MG63 (cell line): ENCODE measurements around the gene TSPAN3. TPM values are rescaled to one million over a fixed set of nuclear protein-coding genes. Genes with fewer than 3 reads are reported as not detected.

ENCODE experiments used
- DNase-seq: peaks from one replicate; pipeline ENCODE4 v3.0.0-alpha.2; 2020
- H3K27me3 ChIP-seq: fragments of 250-450 bp; sonication (Bioruptor Pico); 2 replicates; pipeline ENCODE4 v1.5.1; 2020; ENCODE audit warnings: mild to moderate bottlenecking, moderate library complexity
- H3K36me3 ChIP-seq: fragments of 250-450 bp; sonication (Bioruptor Pico); 2 replicates; pipeline ENCODE4 v1.5.1; 2020; ENCODE audit warnings: mild to moderate bottlenecking, moderate library complexity
- H3K4me3 ChIP-seq: fragments of 250-450 bp; sonication (Bioruptor Pico); 2 replicates; pipeline ENCODE4 v1.5.1; 2020; ENCODE audit warnings: mild to moderate bottlenecking, moderate library complexity
- H3K9me3 ChIP-seq: fragments of 250-450 bp; sonication (Bioruptor Pico); 2 replicates; pipeline ENCODE4 v1.5.1; 2020; ENCODE audit warnings: mild to moderate bottlenecking, moderate library complexity
- total RNA-seq: library from RNA; depleted of rRNA; stranded (reverse); fragments of >200 nt; shearing (Covaris generic); gene quantifications from 2 replicates; pipeline ENCODE4 v1.2.3, GENCODE V29; 2014; ENCODE audit warnings: low replicate concordance

TSPAN3 gene
- total RNA-seq, 1 experiment from 2014 or later, result 239 TPM

GRCh38 chr15:77032647-77033416 is 38.1 kb downstream of the TSPAN3 start:
- peaks cover 7% of the 10 kb centered on the region; the same call in 1 of the 2 replicates for H3K36me3 ChIP-seq
- no peaks in the 10 kb centered on the region for H3K9me3 ChIP-seq
- no peak overlapping the region for H3K4me3 ChIP-seq
- H3K27me3 ChIP-seq, result no peaks in the 10 kb centered on the region
- DNase-seq, result no peak

- no peak for DNase-seq
- no peak overlapping the region for H3K4me3 ChIP-seq
- no peaks in the 10 kb centered on the region for H3K9me3 ChIP-seq
- H3K27me3 ChIP-seq, result no peaks in the 10 kb centered on the region
- H3K36me3 ChIP-seq, result peaks cover 4% of the 10 kb centered on the region; the same call in 1 of the 2 replicates
These were observed 38.8 kb downstream of the TSPAN3 start for GRCh38 chr15:77032052-77032646.

GRCh38 chr15:77031376-77032050 is 39.4 kb downstream of the TSPAN3 start:
- DNase-seq, result peak; percentile 26
- H3K4me3 ChIP-seq, result no peak overlapping the region
- H3K27me3 ChIP-seq, result no peaks in the 10 kb centered on the region
- H3K36me3 ChIP-seq, result peaks cover 2% of the 10 kb centered on the region; the same call in 1 of the 2 replicates
- H3K9me3 ChIP-seq, result no peaks in the 10 kb centered on the region

GRCh38 chr15:77030928-77031375 is 40.0 kb downstream of the TSPAN3 start:
- no peak overlapping the region for H3K4me3 ChIP-seq

GRCh38 chr15:77030048-77030927 is 40.6 kb downstream of the TSPAN3 start:
- Histone ChIP-seq H3K36me3 (no peaks in the 10 kb centered on the region), H3K9me3 (no peaks in the 10 kb centered on the region), H3K27me3 (no peaks in the 10 kb centered on the region), H3K4me3 (no peak overlapping the region)
- DNase-seq, result no peak

More at GRCh38 chr15:77030928-77031375, 40.0 kb downstream of the TSPAN3 start:
- Histone ChIP-seq H3K36me3 (no peaks in the 10 kb centered on the region), H3K27me3 (no peaks in the 10 kb centered on the region), H3K9me3 (no peaks in the 10 kb centered on the region)
- no peak for DNase-seq

- no peak for DNase-seq
- Histone ChIP-seq H3K36me3 (no peaks in the 10 kb centered on the region), H3K4me3 (no peak overlapping the region), H3K27me3 (no peaks in the 10 kb centered on the region), H3K9me3 (no peaks in the 10 kb centered on the region)
These were observed 41.5 kb downstream of the TSPAN3 start for GRCh38 chr15:77029166-77030047.

GRCh38 chr15:77028451-77029165 is 42.3 kb downstream of the TSPAN3 start:
- no peak for DNase-seq
- H3K9me3 ChIP-seq, result no peaks in the 10 kb centered on the region
- H3K4me3 ChIP-seq, result no peak overlapping the region
- H3K36me3 ChIP-seq, result no peaks in the 10 kb centered on the region
- H3K27me3 ChIP-seq, result no peaks in the 10 kb centered on the region

- no peak overlapping the region for H3K4me3 ChIP-seq
- no peaks in the 10 kb centered on the region for H3K9me3 ChIP-seq
- H3K27me3 ChIP-seq, result no peaks in the 10 kb centered on the region
- H3K36me3 ChIP-seq, result no peaks in the 10 kb centered on the region
- no peak for DNase-seq
These were observed 43.0 kb downstream of the TSPAN3 start for GRCh38 chr15:77027697-77028450.

GRCh38 chr15:77027111-77027696 is 43.7 kb downstream of the TSPAN3 start:
- H3K36me3 ChIP-seq, result no peaks in the 10 kb centered on the region
- no peaks in the 10 kb centered on the region for H3K9me3 ChIP-seq
- no peak overlapping the region for H3K4me3 ChIP-seq
- no peaks in the 10 kb centered on the region for H3K27me3 ChIP-seq
- no peak for DNase-seq

- no peaks in the 10 kb centered on the region for H3K9me3 ChIP-seq
- H3K4me3 ChIP-seq, result no peak overlapping the region
- H3K36me3 ChIP-seq, result no peaks in the 10 kb centered on the region
- DNase-seq, result no peak
- H3K27me3 ChIP-seq, result no peaks in the 10 kb centered on the region
These were observed 44.3 kb downstream of the TSPAN3 start for GRCh38 chr15:77026501-77027110.

- DNase-seq, result no peak
- H3K4me3 ChIP-seq, result no peak overlapping the region
- H3K9me3 ChIP-seq, result no peaks in the 10 kb centered on the region
- H3K27me3 ChIP-seq, result no peaks in the 10 kb centered on the region
- H3K36me3 ChIP-seq, result no peaks in the 10 kb centered on the region
These were observed 44.9 kb downstream of the TSPAN3 start for GRCh38 chr15:77025941-77026411.

GRCh38 chr15:77025083-77025901 is 45.6 kb downstream of the TSPAN3 start:
- DNase-seq, result no peak
- no peaks in the 10 kb centered on the region for H3K36me3 ChIP-seq
- no peak overlapping the region for H3K4me3 ChIP-seq
- H3K9me3 ChIP-seq, result no peaks in the 10 kb centered on the region
- H3K27me3 ChIP-seq, result no peaks in the 10 kb centered on the region
